Naive thymus-derived CD4-positive, alpha-beta T cell (primary cell): ENCODE measurements around the gene GPATCH1. TPM values are rescaled to one million over a fixed set of nuclear protein-coding genes. Genes with fewer than 3 reads are reported as not detected.

Experiments used
- ATAC-seq: fragments of 150-1000 bp; cut with Tn5 transposase; 2 replicates; pipeline ENCODE4 v1.10.0; 2021; ENCODE audit warnings: mild to moderate bottlenecking, moderate library complexity
- CTCF ChIA-PET: fragments of 350-600 bp; sonication (Branson Sonifier 250); formaldehyde crosslinking; loops from one replicate; lab custom pipeline; 2021; ENCODE audit warnings: antibody characterized with exemption; lab: Charles Lee
- POLR2A ChIA-PET: fragments of 350-600 bp; sonication (Branson Sonifier 250); formaldehyde crosslinking; loops from one replicate; lab custom pipeline; 2021; ENCODE audit warnings: antibody characterized with exemption, inconsistent platforms; lab: Charles Lee
- DNase-seq, 9 donors: peaks; one replicate each; pipeline versions ENCODE4 v3.0.0 to v3.0.0-alpha.2; 2020 to 2022; ENCODE audit warnings: mixed read lengths in 1 of 9
- H3K27ac ChIP-seq: one replicate; pipeline ENCODE4 v1.7.0; 2013; ENCODE audit warnings: mild to moderate bottlenecking, low read depth, low read length, moderate library complexity
- H3K27me3 ChIP-seq, 2 donors: one replicate each; pipeline ENCODE4 v1.7.0; 2013; ENCODE audit warnings: low read length in 2 of 2, mild to moderate bottlenecking in 2 of 2, moderate library complexity in 2 of 2; ENCODE audit not compliant: control insufficient read depth in 2 of 2, insufficient read depth in 2 of 2
- H3K36me3 ChIP-seq, 3 experiments: 1 replicate in 2 of 3; 2 replicates in 1 of 3; pipeline ENCODE4 v1.7.0; 2013; ENCODE audit warnings: low read length in 3 of 3, mild to moderate bottlenecking in 3 of 3, moderate library complexity in 1 of 3; ENCODE audit not compliant: insufficient read depth in 3 of 3, control insufficient read depth in 2 of 3
- H3K4me1 ChIP-seq, 2 donors: one replicate each; pipeline ENCODE4 v1.7.0; 2013; ENCODE audit warnings: low read length in 2 of 2, mild to moderate bottlenecking in 2 of 2, moderate library complexity in 1 of 2; ENCODE audit not compliant: control insufficient read depth in 2 of 2, insufficient read depth in 2 of 2
- H3K4me3 ChIP-seq: 2 replicates; pipeline ENCODE4 v1.7.0; 2013; ENCODE audit warnings: mild to moderate bottlenecking, low read length
- H3K9me3 ChIP-seq, 3 experiments: 1 replicate in 2 of 3; 2 replicates in 1 of 3; pipeline ENCODE4 v1.7.0; 2013; ENCODE audit warnings: low read length in 3 of 3; ENCODE audit not compliant: control insufficient read depth in 2 of 3
- H3K27ac Mint-ChIP-seq, 9 donors: one replicate each; pipeline ENCODE4 v1.8.0; 2020 to 2022; ENCODE audit warnings: mixed read lengths in 9 of 9, mild to moderate bottlenecking in 8 of 9, moderate library complexity in 5 of 9, inconsistent platforms in 2 of 9
- H3K27me3 Mint-ChIP-seq, 5 donors: one replicate each; pipeline ENCODE4 v1.8.0; 2021 to 2022; ENCODE audit warnings: mixed read lengths in 5 of 5, mild to moderate bottlenecking in 1 of 5
- H3K36me3 Mint-ChIP-seq, 5 donors: one replicate each; pipeline ENCODE4 v1.8.0; 2020 to 2022; ENCODE audit warnings: mixed read lengths in 5 of 5, mild to moderate bottlenecking in 3 of 5, inconsistent platforms in 1 of 5
- H3K4me1 Mint-ChIP-seq, 7 donors: one replicate each; pipeline ENCODE4 v1.8.0; 2020 to 2022; ENCODE audit warnings: mixed read lengths in 7 of 7, mild to moderate bottlenecking in 3 of 7, inconsistent platforms in 1 of 7
- H3K4me3 Mint-ChIP-seq, 10 donors: one replicate each; pipeline ENCODE4 v1.8.0; 2020 to 2022; ENCODE audit warnings: mild to moderate bottlenecking in 10 of 10, mixed read lengths in 10 of 10, moderate library complexity in 6 of 10, inconsistent platforms in 2 of 10
- H3K9me3 Mint-ChIP-seq, 11 donors: one replicate each; pipeline ENCODE4 v1.8.0; 2020 to 2022; ENCODE audit warnings: mixed read lengths in 11 of 11, mild to moderate bottlenecking in 4 of 11, inconsistent platforms in 1 of 11, moderate library complexity in 1 of 11
- intact Hi-C, 2 donors: fragments of 100-400 bp; cut with micrococcal nuclease; formaldehyde crosslinking; loops; one replicate each; pipeline ENCODE4 v1.15.1; 2023
- polyA plus RNA-seq, 2 donors: library from polyadenylated mRNA; unstranded; fragments of 300-500 nt; fragmentation: Illumina TruSeq; gene quantifications; one replicate each; pipeline ENCODE4 v1.2.3, GENCODE V29; 2021
- total RNA-seq, 6 experiments: library from RNA in 5 of 6; stranded (reverse) in 5 of 6; gene quantifications; 1 replicate in 5 of 6; 2 replicates in 1 of 6; pipeline ENCODE4 v1.2.3 and lab custom pipeline; 2021 to 2026

Gene GPATCH1
- total and polyA plus RNA-seq, 7 experiments from 2014 or later: 4.6 to 20.0 (median 11.8) TPM

- Mint-ChIP-seq H3K27ac (no peak overlapping the region), H3K27me3 (peaks cover 0 to 7% (median 0%) of the 10 kb centered on the region in 5 donors), H3K9me3 (peaks cover 0 to 13% (median 0%) of the 10 kb centered on the region in 11 donors), H3K4me1 (peaks cover 26 to 56% (median 49%) of the 10 kb centered on the region in 7 donors), H3K36me3 (peaks cover 5 to 19% (median 8%) of the 10 kb centered on the region in 5 donors), H3K4me3 (peak overlapping the region in 1 of 10 donors; percentile 7)
- no peaks in the 10 kb centered on the region for H3K9me3 ChIP-seq
- peaks cover 13 to 18% of the 10 kb centered on the region in 2 donors for H3K4me1 ChIP-seq
- intact Hi-C loops: no loop called here
- CTCF ChIA-PET: no interaction called here
- ATAC-seq (no peak), DNase-seq (no peak)
- no peak overlapping the region for H3K27ac ChIP-seq
- H3K4me3 ChIP-seq: no peak overlapping the region
- POLR2A ChIA-PET: no interaction called here
- peaks cover 0 to 8% (median 1%) of the 10 kb centered on the region in 3 experiments for H3K36me3 ChIP-seq
- no peaks in the 10 kb centered on the region for H3K27me3 ChIP-seq
These were observed 93.2 kb downstream of the GPATCH1 start for GRCh38 chr19:33174186-33174585.

GRCh38 chr19:33175156-33175782 lies 94.3 kb downstream of the GPATCH1 start:
- POLR2A ChIA-PET: interaction anchor here (2.5 to 4.8 kb wide), 5 partner anchors 8 to 203 kb away, joined by 13 to 75 read pairs (median 23); partner anchors contain the start of genes CEBPG, CEP89 and FAAP24
- CTCF ChIA-PET: interaction anchor here (2.9 kb wide), 1 partner anchor 15 kb away, joined by 15 read pairs; no protein-coding TSS in a partner anchor
- no peak for ATAC-seq
- H3K36me3 Mint-ChIP-seq: peaks cover 5 to 17% (median 8%) of the 10 kb centered on the region in 5 donors
- H3K9me3 Mint-ChIP-seq: peaks cover 0 to 13% (median 0%) of the 10 kb centered on the region in 11 donors
- peak overlapping the region; percentile 98 for H3K4me3 ChIP-seq
- no peaks in the 10 kb centered on the region for H3K27me3 ChIP-seq
- peaks cover 0 to 13% (median 0%) of the 10 kb centered on the region in 5 donors for H3K27me3 Mint-ChIP-seq
- intact Hi-C loops: loop anchor here (5.0 kb wide), 5 partner anchors 483 to 1502 kb away; partner anchors contain the start of genes ANKRD27 (in 1 of the 2), NUDT19 (in 1 of the 2), RGS9BP (in 1 of the 2) and SCGB2B2 (in 1 of the 2)
- H3K36me3 ChIP-seq: peaks cover 0 to 8% (median 0%) of the 10 kb centered on the region in 3 experiments
- peaks cover 29 to 61% (median 53%) of the 10 kb centered on the region in 7 donors for H3K4me1 Mint-ChIP-seq
- H3K4me3 Mint-ChIP-seq: peak overlapping the region; percentile 92 to 99 (median 97)
- no peaks in the 10 kb centered on the region for H3K9me3 ChIP-seq
- H3K27ac Mint-ChIP-seq: peak overlapping the region in 8 of 9 donors; percentile 96 to 100 (median 100)
- peak overlapping the region; percentile 89 for H3K27ac ChIP-seq
- DNase-seq: no peak
- H3K4me1 ChIP-seq: peaks cover 13 to 18% of the 10 kb centered on the region in 2 donors

GRCh38 chr19:33175886-33176669 lies 95.1 kb downstream of the GPATCH1 start:
- Histone ChIP-seq H3K9me3 (no peaks in the 10 kb centered on the region), H3K27ac (peak overlapping the region; percentile 89), H3K4me1 (peaks cover 13 to 18% of the 10 kb centered on the region in 2 donors), H3K36me3 (peaks cover 0 to 8% (median 0%) of the 10 kb centered on the region in 3 experiments), H3K4me3 (peak overlapping the region; percentile 98), H3K27me3 (no peaks in the 10 kb centered on the region)
- H3K4me1 Mint-ChIP-seq: peaks cover 29 to 62% (median 53%) of the 10 kb centered on the region in 7 donors
- ChIA-PET CTCF (interaction anchor here (0.9 to 2.9 kb wide), 5 partner anchors 14 to 483 kb away, joined by 3 to 15 read pairs (median 5); no protein-coding TSS in a partner anchor), POLR2A (interaction anchor here (0.5 to 4.8 kb wide), 27 partner anchors 9 to 996 kb away, joined by 3 to 75 read pairs (median 5); partner anchors contain the start of genes ANKRD27, CEBPG, CEP89 and DPY19L3)
- ATAC-seq (no peak), DNase-seq (peak in 7 of 9 donors; percentile 13 to 42 (median 35))
- H3K4me3 Mint-ChIP-seq: peak overlapping the region; percentile 92 to 99 (median 97)
- peaks cover 0 to 13% (median 0%) of the 10 kb centered on the region in 11 donors for H3K9me3 Mint-ChIP-seq
- peak overlapping the region; percentile 96 to 100 (median 100) for H3K27ac Mint-ChIP-seq
- H3K36me3 Mint-ChIP-seq: peaks cover 5 to 17% (median 8%) of the 10 kb centered on the region in 5 donors
- intact Hi-C loops: loop anchor here (1.0 to 5.0 kb wide), 13 partner anchors 49 to 1501 kb away; partner anchors contain the start of genes GPATCH1 (in 2 of the 2), ZNF507 (in 2 of the 2), ANKRD27 (in 1 of the 2) and DPY19L3 (in 1 of the 2)
- peaks cover 0 to 13% (median 0%) of the 10 kb centered on the region in 5 donors for H3K27me3 Mint-ChIP-seq

GRCh38 chr19:33176670-33177416 lies 95.9 kb downstream of the GPATCH1 start:
- CTCF ChIA-PET: interaction anchor here (0.6 to 2.9 kb wide), 10 partner anchors 13 to 484 kb away, joined by 3 to 15 read pairs (median 5); no protein-coding TSS in a partner anchor

GRCh38 chr19:33177417-33177979 lies 96.5 kb downstream of the GPATCH1 start:
- Mint-ChIP-seq H3K4me1 (peaks cover 23 to 51% (median 44%) of the 10 kb centered on the region in 7 donors), H3K27me3 (peaks cover 0 to 13% (median 0%) of the 10 kb centered on the region in 5 donors), H3K9me3 (peaks cover 0 to 13% (median 0%) of the 10 kb centered on the region in 11 donors), H3K4me3 (peak overlapping the region; percentile 92 to 99 (median 97)), H3K27ac (peak overlapping the region; percentile 96 to 100 (median 100)), H3K36me3 (peaks cover under 1 to 15% (median 2%) of the 10 kb centered on the region in 5 donors)
- ATAC-seq: peak; percentile 81
- peak overlapping the region; percentile 98 for H3K4me3 ChIP-seq
- H3K9me3 ChIP-seq: no peaks in the 10 kb centered on the region
- peak in 6 of 9 donors; percentile 76 to 86 (median 82) for DNase-seq
- peaks cover 0 to 8% (median 0%) of the 10 kb centered on the region in 3 experiments for H3K36me3 ChIP-seq
- intact Hi-C loops: loop anchor here (1.0 to 5.0 kb wide), 20 partner anchors 17 to 1500 kb away; partner anchors contain the start of genes ANKRD27 (in 2 of the 2), CEBPG (in 2 of the 2), DPY19L3 (in 2 of the 2) and RGS9BP (in 2 of the 2)
- H3K27me3 ChIP-seq: no peaks in the 10 kb centered on the region
- ChIA-PET POLR2A (interaction anchor here (1.0 to 4.8 kb wide), 17 partner anchors 7 to 994 kb away, joined by 3 to 75 read pairs (median 6); partner anchors contain the start of genes ANKRD27, CEBPG, CEP89 and DPY19L3), CTCF (interaction anchor here (0.6 to 2.9 kb wide), 10 partner anchors 8 to 58 kb away, joined by 3 to 15 read pairs (median 5); no protein-coding TSS in a partner anchor)
- peak overlapping the region; percentile 89 for H3K27ac ChIP-seq
- H3K4me1 ChIP-seq: peaks cover 13 to 18% of the 10 kb centered on the region in 2 donors

More at GRCh38 chr19:33176670-33177416, 95.9 kb downstream of the GPATCH1 start:
- DNase-seq (peak; percentile 91 to 100 (median 99)), ATAC-seq (peak; percentile 81)
- peak overlapping the region; percentile 92 to 99 (median 97) for H3K4me3 Mint-ChIP-seq
- H3K4me1 Mint-ChIP-seq: peaks cover 29 to 58% (median 50%) of the 10 kb centered on the region in 7 donors
- H3K27me3 Mint-ChIP-seq: peaks cover 0 to 13% (median 0%) of the 10 kb centered on the region in 5 donors
- Histone ChIP-seq H3K4me3 (peak overlapping the region; percentile 98), H3K27me3 (no peaks in the 10 kb centered on the region), H3K9me3 (no peaks in the 10 kb centered on the region), H3K27ac (peak overlapping the region; percentile 89), H3K36me3 (peaks cover 0 to 8% (median 0%) of the 10 kb centered on the region in 3 experiments), H3K4me1 (peaks cover 13 to 18% of the 10 kb centered on the region in 2 donors)
- H3K9me3 Mint-ChIP-seq: peaks cover 0 to 13% (median 0%) of the 10 kb centered on the region in 11 donors
- POLR2A ChIA-PET: interaction anchor here (0.5 to 4.8 kb wide), 29 partner anchors 8 to 1001 kb away, joined by 3 to 75 read pairs (median 4); partner anchors contain the start of genes ANKRD27, CEBPG, CEP89 and DPY19L3
- H3K27ac Mint-ChIP-seq: peak overlapping the region; percentile 96 to 100 (median 100)
- intact Hi-C loops: loop anchor here (1.0 to 5.0 kb wide), 21 partner anchors 17 to 1500 kb away; partner anchors contain the start of genes ANKRD27 (in 2 of the 2), CEBPG (in 2 of the 2), DPY19L3 (in 2 of the 2) and FAAP24 (in 2 of the 2)
- H3K36me3 Mint-ChIP-seq: peaks cover 5 to 17% (median 8%) of the 10 kb centered on the region in 5 donors
